Ovary (tissue), 3 donors: ENCODE results near the gene DGKI.

Experiments used
- CTCF ChIP-seq, 3 donors: fragments of 450-650 bp in 2 of 3; fragments of 200-600 bp in 1 of 3; IDR thresholded peaks; one replicate each; pipeline versions ENCODE4 v1.5.1 to v1.8.0; 2016 to 2022; ENCODE audit warnings: antibody characterized with exemption in 3 of 3, mild to moderate bottlenecking in 1 of 3
- POLR2A ChIP-seq: fragments of 450-650 bp; IDR thresholded peaks from one replicate; pipeline ENCODE4 v1.6.1; 2017; ENCODE audit warnings: antibody characterized with exemption, mild to moderate bottlenecking, moderate library complexity
- donor health status: DM: no; HTN: no; CAD: no.

- TF ChIP-seq CTCF (IDR thresholded peaks at IDR 0.05) = no peak
- TF ChIP-seq POLR2A = no peak
These were observed 78.4 kb downstream of the DGKI start for GRCh38 chr7:137768366-137768765.
